Heart left ventricle (tissue), 16 donors: ENCODE results near the gene DDT. TPM values are rescaled to one million over a fixed set of nuclear protein-coding genes. Genes with fewer than 3 reads are reported as not detected.
"Not testable (repeated sequence)": the region's sequence is repeated elsewhere in the genome, so short reads cannot be mapped to it uniquely, and the experiment has no call there.

Experiments used
- ATAC-seq, 4 donors: fragments of 200-7000 bp; cut with Tn5 transposase; one replicate each; pipeline ENCODE4 v1.9.1; 2020 to 2022; ENCODE audit warnings: moderate library complexity in 4 of 4, mild to moderate bottlenecking in 3 of 4, moderate number of reproducible peaks in 1 of 4
- DNase-seq, 5 donors: peaks; one replicate each; pipeline ENCODE4 v3.0.0-alpha.2; 2020
- H3K27ac ChIP-seq, 12 donors: fragments of 200-600 bp; sonication (generic) in 4 of 12; one replicate each; pipeline versions ENCODE4 v1.5.0 to v1.8.0; 2016 to 2022; ENCODE audit warnings: mild to moderate bottlenecking in 2 of 12
- H3K27me3 ChIP-seq, 9 donors: fragments of 200-600 bp; sonication (generic) in 2 of 9; one replicate each; pipeline versions ENCODE4 v1.5.1 to v1.8.0; 2016 to 2022; ENCODE audit warnings: mild to moderate bottlenecking in 3 of 9
- H3K36me3 ChIP-seq, 9 donors: fragments of 200-600 bp; sonication (generic) in 2 of 9; one replicate each; pipeline versions ENCODE4 v1.5.0 to v1.8.0; 2018 to 2022; ENCODE audit warnings: mild to moderate bottlenecking in 2 of 9
- H3K4me1 ChIP-seq, 12 donors: fragments of 200-600 bp; sonication (generic) in 4 of 12; one replicate each; pipeline versions ENCODE4 v1.5.0 to v1.8.0; 2016 to 2022; ENCODE audit warnings: mild to moderate bottlenecking in 3 of 12
- H3K4me3 ChIP-seq, 12 donors: fragments of 200-600 bp; sonication (generic) in 4 of 12; one replicate each; pipeline versions ENCODE4 v1.5.0 to v1.8.0; 2017 to 2022; ENCODE audit warnings: mild to moderate bottlenecking in 9 of 12, moderate library complexity in 4 of 12
- H3K9me3 ChIP-seq, 12 donors: fragments of 200-600 bp; sonication (generic) in 4 of 12; one replicate each; pipeline versions ENCODE4 v1.5.0 to v1.8.0; 2016 to 2022; ENCODE audit warnings: mild to moderate bottlenecking in 1 of 12
- CTCF ChIP-seq, 12 donors: fragments of 200-600 bp; sonication (generic) in 4 of 12; IDR thresholded peaks; one replicate each; pipeline versions ENCODE4 v1.5.0 to v1.8.0; 2018 to 2022; ENCODE audit warnings: antibody characterized with exemption in 12 of 12, mild to moderate bottlenecking in 5 of 12
- POLR2A ChIP-seq, 2 donors: fragments of 450-650 bp; IDR thresholded peaks; one replicate each; pipeline ENCODE4 v1.6.1; 2017; ENCODE audit warnings: antibody characterized with exemption in 2 of 2, mild to moderate bottlenecking in 2 of 2, moderate library complexity in 2 of 2
- WGBS, 4 donors: extraction: QIAGEN DNeasy Blood & Tissue Kit in 2 of 4; methylation state at CpG; one replicate each; pipeline versions ENCODE4 v1.1.5 to v1.1.7; 2013 to 2018; 5-methylcytosine and 5-hydroxymethylcytosine counted together
- intact Hi-C, 10 donors: fragments of 100-400 bp; cut with DNase I; formaldehyde crosslinking; loops; one replicate each; pipeline versions ENCODE4 v1.11.1 to v1.14.2; 2022
- polyA plus RNA-seq, 2 donors: library from polyadenylated mRNA; stranded (reverse); fragments of 200-250 nt; gene quantifications; one replicate each; pipeline ENCODE4 v1.2.3, GENCODE V29; 2013
- total RNA-seq, 9 donors: library from RNA; depleted of rRNA in 2 of 9; stranded (reverse); fragments of >200 nt in 2 of 9; fragmentation: NEBNext Ultra II Directional in 3 of 9; extraction: Animal tissue kit (Norgen Biotek cat#: 25700) in 3 of 9; gene quantifications; one replicate each; pipeline versions ENCODE4 v1.1.0 to v1.2.4, GENCODE V29; 2016 to 2023
- donor health status: ischemic (EF 13 %, LVEDD 7.1; RV severe dilation, severe dysfunction).
- donor health status: healthy with polysubstance abuse.
- donor health status: DM: no; HTN: yes; CAD: no.
- donor health status: DM: no; HTN: no; CAD: no.
- donor health status: ischemic (EF 25% LVEDD 6.9; RV normal size, moderate dysfunction).
- donor health status: ischemic (EF 25% LVEDD 5.7; RV mildly dilated, moderate dysfunction).
- donor health status: healthy.
- donor health status: DM: yes; HTN: yes; CAD: no.
- donor health status: ischemic (EF 35%, LVEDD 5.7; RV mildly dilated, moderate dysfunction).
- donor health status: nonischemic (EF 11% LVEDD 7.7; RV severe dilation, severe dysfunction).
- donor health status: DM: yes; HTN: yes; CAD: no.
- donor health status: PGD.
- donor health status: ischemic (EF 29% LVEDD 5.4; RV normal size, mild dysfunction).
- donor health status: nonischemic (EF 23%, LVEDD 6.1; RV moderate dilation, normal function).

DDT gene
- total and polyA plus RNA-seq, 11 donors: 117 to 399 (median 155) TPM

DNA sequence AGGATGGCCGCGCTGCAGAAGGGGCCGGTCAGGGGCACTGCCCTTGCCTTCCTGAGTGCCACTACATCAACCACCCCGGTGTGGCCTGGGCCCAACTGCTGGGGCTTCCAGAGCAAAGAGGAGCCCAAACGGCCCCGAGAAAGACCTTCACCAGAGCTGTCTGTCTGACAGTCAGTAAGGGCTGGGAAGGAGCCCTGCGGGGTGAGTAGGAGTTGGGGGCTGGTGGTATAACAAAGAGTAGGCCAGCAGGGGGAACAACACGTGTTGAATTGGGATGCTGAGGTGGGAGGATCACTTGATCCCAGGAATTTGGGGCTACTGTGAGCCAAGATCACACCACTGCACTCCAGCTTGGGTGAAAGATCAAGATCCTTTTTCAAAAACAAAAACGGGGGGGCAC lies 27.1 kb upstream of the DDT start:
- no peak overlapping the region for H3K27ac ChIP-seq
- H3K27me3 ChIP-seq: no peaks in the 10 kb centered on the region
- no peak for ATAC-seq
- 83 to 90% (median 88%) methylated on average over 9 of the region's 9 CpGs for WGBS, 4 donors
- H3K36me3 ChIP-seq: no peaks in the 10 kb centered on the region
- no peak overlapping the region for H3K4me3 ChIP-seq
- peaks cover 0 to 17% (median 7%) of the 10 kb centered on the region in 12 donors for H3K4me1 ChIP-seq
- H3K9me3 ChIP-seq: no peaks in the 10 kb centered on the region
- no peak for TF ChIP-seq CTCF (IDR thresholded peaks at IDR 0.05)
- TF ChIP-seq POLR2A (IDR thresholded peaks at IDR 0.05): no peak
- DNase-seq: no peak
- intact Hi-C loops: loop anchor here in 8 of 10 donors (5.0 to 10.0 kb wide), 6 partner anchors 57 to 176 kb away; no protein-coding TSS in a partner anchor

GRCh38 chr22:23999779-24000178 lies 25.5 kb upstream of the DDT start:
- H3K27ac ChIP-seq, ATAC-seq, DNase-seq, H3K36me3 ChIP-seq, H3K9me3 ChIP-seq, H3K4me3 ChIP-seq, H3K27me3 ChIP-seq, H3K4me1 ChIP-seq: not testable (repeated sequence)
- intact Hi-C loops: loop anchor here in 8 of 10 donors (5.0 to 10.0 kb wide), 6 partner anchors 55 to 178 kb away; no protein-coding TSS in a partner anchor
- WGBS, 4 donors: 74 to 82% (median 80%) methylated on average over 7 of the region's 7 CpGs

- Histone ChIP-seq H3K4me3 (no peak overlapping the region), H3K9me3 (no peaks in the 10 kb centered on the region), H3K4me1 (no peaks in the 10 kb centered on the region), H3K36me3 (no peaks in the 10 kb centered on the region), H3K27me3 (no peaks in the 10 kb centered on the region), H3K27ac (no peak overlapping the region)
- no peak for TF ChIP-seq CTCF (IDR thresholded peaks at IDR 0.05)
- TF ChIP-seq POLR2A (IDR thresholded peaks at IDR 0.05): no peak
- WGBS, 4 donors: 89 to 94% (median 93%) methylated on average over 3 of the region's 3 CpGs
- intact Hi-C loops: no loop called here
- ATAC-seq: no peak
- no peak for DNase-seq
Measured at GRCh38 chr22:23997092-23997491, 22.9 kb upstream of the DDT start.

- H3K36me3 ChIP-seq, DNase-seq, ATAC-seq, H3K27ac ChIP-seq, H3K9me3 ChIP-seq, intact Hi-C loops, H3K27me3 ChIP-seq, H3K4me1 ChIP-seq, H3K4me3 ChIP-seq: not testable (repeated sequence)
- 41 to 59% (median 50%) methylated on average over 4 of the region's 4 CpGs for WGBS, 4 donors
Measured at GRCh38 chr22:23993581-23994177, 19.4 kb upstream of the DDT start.

GRCh38 chr22:23993080-23993479 lies 18.8 kb upstream of the DDT start:
- DNase-seq, intact Hi-C loops, H3K27ac ChIP-seq, H3K4me3 ChIP-seq, H3K27me3 ChIP-seq, H3K36me3 ChIP-seq, H3K4me1 ChIP-seq, ATAC-seq, H3K9me3 ChIP-seq: not testable (repeated sequence)
- 59 to 82% (median 73%) methylated on average over 2 of the region's 2 CpGs for WGBS, 4 donors

- 94 to 100% (median 94%) methylated on average over 1 to 2 of the region's 3 CpGs for WGBS, 4 donors
- not testable (repeated sequence) for H3K9me3 ChIP-seq, H3K27me3 ChIP-seq, DNase-seq, ATAC-seq, H3K4me1 ChIP-seq, H3K36me3 ChIP-seq, H3K27ac ChIP-seq, H3K4me3 ChIP-seq
- intact Hi-C loops: loop anchor here in 2 of 10 donors (5.0 kb wide), 1 partner anchor 258 kb away; the partner anchor contains the start of gene GGT5 (in 2 of the 2)
Measured at GRCh38 chr22:23989583-23990244, 15.5 kb upstream of the DDT start.

DNA sequence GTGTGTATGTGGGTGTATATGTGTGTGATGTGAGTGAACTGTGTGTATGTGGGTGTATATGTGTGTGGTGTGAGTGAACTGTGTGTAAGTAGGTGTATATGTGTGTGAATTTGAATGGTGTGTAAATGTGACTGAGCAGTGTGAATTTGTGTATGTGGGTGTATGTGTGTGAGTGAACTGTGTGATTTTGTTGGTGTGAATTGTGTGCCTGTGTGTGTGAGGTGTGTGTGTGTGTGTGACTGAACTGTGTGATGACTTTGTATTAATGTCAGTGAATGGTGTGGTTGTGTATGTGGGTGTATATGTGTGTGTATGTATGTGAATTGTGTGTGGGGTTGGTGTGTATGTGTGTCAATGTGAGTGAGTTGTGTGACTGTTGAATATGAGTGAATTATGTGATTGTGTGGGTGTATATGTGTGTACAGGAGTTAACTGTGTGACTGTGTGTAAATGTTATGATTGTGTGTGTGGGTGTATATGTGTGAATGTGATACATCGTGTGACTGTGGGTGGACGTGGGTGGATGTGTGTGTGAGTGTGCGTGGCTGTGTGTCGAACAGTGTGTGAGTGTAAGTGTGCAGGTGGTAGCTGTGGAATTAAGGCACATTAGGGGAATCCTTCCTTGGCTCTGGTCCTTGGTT lies 12.4 kb upstream of the DDT start:
- DNase-seq, ATAC-seq, H3K27ac ChIP-seq, H3K4me1 ChIP-seq, H3K9me3 ChIP-seq, H3K4me3 ChIP-seq, H3K27me3 ChIP-seq, H3K36me3 ChIP-seq: not testable (repeated sequence)
- WGBS, 4 donors: 80 to 97% (median 83%) methylated on average over 4 of the region's 4 CpGs; no CpG with 5 or more reads in 1 of the 4 donors
- intact Hi-C loops: loop anchor here in 2 of 10 donors (5.0 kb wide), 1 partner anchor 261 kb away; the partner anchor contains the start of gene GGT5 (in 2 of the 2)

DNA sequence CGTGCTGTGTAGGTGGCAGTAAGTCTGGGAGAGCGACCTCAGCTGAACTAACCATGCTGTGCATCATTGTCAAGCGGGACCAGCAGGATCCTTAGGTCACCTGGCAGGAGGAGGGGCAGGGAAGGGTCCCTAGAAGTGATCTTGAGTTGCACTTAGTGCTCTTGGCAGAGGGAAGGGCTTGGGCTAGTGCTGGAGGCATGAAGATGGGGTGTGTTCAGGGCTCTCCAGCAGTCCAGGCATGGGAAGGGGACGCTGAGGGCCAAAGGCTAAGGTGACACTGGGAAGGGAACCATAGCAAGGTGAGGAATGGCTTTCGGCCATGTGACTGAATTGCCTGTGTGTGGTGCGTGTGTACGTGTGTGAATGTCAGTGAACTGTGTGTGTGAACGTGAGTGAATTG lies 11.8 kb upstream of the DDT start:
- H3K9me3 ChIP-seq, H3K27ac ChIP-seq, H3K4me3 ChIP-seq, H3K36me3 ChIP-seq, H3K4me1 ChIP-seq, DNase-seq, H3K27me3 ChIP-seq, ATAC-seq: not testable (repeated sequence)
- whole genome bisulfite sequencing, 4 donors: 85 to 94% (median 88%) methylated on average over 8 of the region's 8 CpGs; no CpG with 5 or more reads in 1 of the 4 donors
- intact Hi-C loops: loop anchor here in 2 of 10 donors (5.0 kb wide), 1 partner anchor 261 kb away; the partner anchor contains the start of gene GGT5 (in 2 of the 2)
